AG04449 (cell line): ENCODE results near the gene MXRA8.

Experiments
- CTCF ChIA-PET: fragments of 350-600 bp; formaldehyde crosslinking; extraction: SDS; loops from one replicate; lab custom pipeline; 2021; ENCODE audit warnings: antibody characterized with exemption; lab: Yijun Ruan, JAX
- POLR2A ChIA-PET: fragments of 400-600, 350-600 bp; formaldehyde crosslinking; extraction: SDS; loops from one replicate; lab custom pipeline; 2020; ENCODE audit warnings: antibody characterized with exemption, inconsistent platforms; lab: Yijun Ruan, JAX
- DNase-seq: peaks from one replicate; pipeline ENCODE4 v3.0.0-alpha.2; 2010; ENCODE audit warnings: low read depth, low spot score
- H3K4me3 ChIP-seq: 2 replicates; pipeline ENCODE4 v1.5.1; 2011; ENCODE audit warnings: low read depth, mild to moderate bottlenecking, control low read depth, low read length
- CTCF ChIP-seq: IDR thresholded peaks from one replicate; pipeline ENCODE4 v1.5.1; 2011; ENCODE audit warnings: mild to moderate bottlenecking, moderate library complexity, low read length, control low read depth, inconsistent platforms; ENCODE audit not compliant: insufficient read depth; ENCODE audit errors: missing control alignments

MXRA8 gene

GRCh38 chr1:1359664-1360468 lies 1.5 kb upstream of the MXRA8 start:
- no peak for TF ChIP-seq CTCF
- CTCF ChIA-PET = interaction anchor here (3.3 kb wide), 1 partner anchor 11 kb away, joined by 27 read pairs; no protein-coding TSS in a partner anchor
- peak; percentile 40 for DNase-seq
- H3K4me3 ChIP-seq = peak overlapping the region; percentile 29
- POLR2A ChIA-PET = interaction anchor here (0.6 to 2.1 kb wide), 6 partner anchors 12 to 362 kb away, joined by 3 to 15 read pairs (median 3); partner anchors contain the start of gene AURKAIP1

GRCh38 chr1:1359308-1359663 lies 931 bp upstream of the MXRA8 start:
- peak overlapping the region; percentile 85 for H3K4me3 ChIP-seq
- ChIA-PET CTCF (interaction anchor here (0.6 to 3.3 kb wide), 2 partner anchors 11 to 12 kb away, joined by 4 to 27 read pairs; no protein-coding TSS in a partner anchor), POLR2A (interaction anchor here (1.3 to 2.1 kb wide), 3 partner anchors 12 to 40 kb away, joined by 3 to 15 read pairs (median 9); partner anchors contain the start of genes AURKAIP1 and CCNL2)

GRCh38 chr1:1357871-1358432 lies 403 bp downstream of the MXRA8 start:
- ChIA-PET POLR2A (interaction anchor here (1.1 to 2.2 kb wide), 4 partner anchors 10 to 67 kb away, joined by 3 to 15 read pairs (median 6); partner anchors contain the start of genes AURKAIP1 and CCNL2), CTCF (interaction anchor here (0.7 to 3.3 kb wide), 6 partner anchors 10 to 41 kb away, joined by 3 to 27 read pairs (median 4); partner anchors contain the start of gene CCNL2)
- no peak for DNase-seq
- H3K4me3 ChIP-seq = peak overlapping the region; percentile 85
- no peak for TF ChIP-seq CTCF

More at GRCh38 chr1:1359308-1359663, 931 bp upstream of the MXRA8 start:
- no peak for TF ChIP-seq CTCF
- peak; percentile 36 for DNase-seq

GRCh38 chr1:1356796-1357401 lies 1.5 kb downstream of the MXRA8 start:
- POLR2A ChIA-PET = interaction anchor here (1.1 to 2.2 kb wide), 2 partner anchors 9 to 66 kb away, joined by 3 to 8 read pairs; no protein-coding TSS in a partner anchor
- DNase-seq = no peak
- CTCF ChIA-PET = interaction anchor here (0.7 to 3.3 kb wide), 5 partner anchors 9 to 14 kb away, joined by 3 to 27 read pairs (median 4); no protein-coding TSS in a partner anchor
- TF ChIP-seq CTCF = no peak
- H3K4me3 ChIP-seq = peak overlapping the region; percentile 85

- DNase-seq = no peak
- peak overlapping the region; percentile 85 for H3K4me3 ChIP-seq
- CTCF ChIA-PET = interaction anchor here (3.3 kb wide), 1 partner anchor 15 kb away, joined by 27 read pairs; no protein-coding TSS in a partner anchor
- TF ChIP-seq CTCF = no peak
- POLR2A ChIA-PET = no interaction called here
Measured at GRCh38 chr1:1356166-1356795, 2.1 kb downstream of the MXRA8 start.
